GM18870 (cell line): ENCODE data around the gene RAPSN.
A peak's percentile ranks its signal among the peaks of the same experiment; 100 is the strongest.

Experiments used
- ATAC-seq: cut with Tn5 transposase; IDR thresholded peaks from one replicate; pipeline ENCODE4 v1.9.1; 2021; ENCODE audit warnings: moderate library complexity; ENCODE audit not compliant: unreplicated experiment

Gene RAPSN

DNA sequence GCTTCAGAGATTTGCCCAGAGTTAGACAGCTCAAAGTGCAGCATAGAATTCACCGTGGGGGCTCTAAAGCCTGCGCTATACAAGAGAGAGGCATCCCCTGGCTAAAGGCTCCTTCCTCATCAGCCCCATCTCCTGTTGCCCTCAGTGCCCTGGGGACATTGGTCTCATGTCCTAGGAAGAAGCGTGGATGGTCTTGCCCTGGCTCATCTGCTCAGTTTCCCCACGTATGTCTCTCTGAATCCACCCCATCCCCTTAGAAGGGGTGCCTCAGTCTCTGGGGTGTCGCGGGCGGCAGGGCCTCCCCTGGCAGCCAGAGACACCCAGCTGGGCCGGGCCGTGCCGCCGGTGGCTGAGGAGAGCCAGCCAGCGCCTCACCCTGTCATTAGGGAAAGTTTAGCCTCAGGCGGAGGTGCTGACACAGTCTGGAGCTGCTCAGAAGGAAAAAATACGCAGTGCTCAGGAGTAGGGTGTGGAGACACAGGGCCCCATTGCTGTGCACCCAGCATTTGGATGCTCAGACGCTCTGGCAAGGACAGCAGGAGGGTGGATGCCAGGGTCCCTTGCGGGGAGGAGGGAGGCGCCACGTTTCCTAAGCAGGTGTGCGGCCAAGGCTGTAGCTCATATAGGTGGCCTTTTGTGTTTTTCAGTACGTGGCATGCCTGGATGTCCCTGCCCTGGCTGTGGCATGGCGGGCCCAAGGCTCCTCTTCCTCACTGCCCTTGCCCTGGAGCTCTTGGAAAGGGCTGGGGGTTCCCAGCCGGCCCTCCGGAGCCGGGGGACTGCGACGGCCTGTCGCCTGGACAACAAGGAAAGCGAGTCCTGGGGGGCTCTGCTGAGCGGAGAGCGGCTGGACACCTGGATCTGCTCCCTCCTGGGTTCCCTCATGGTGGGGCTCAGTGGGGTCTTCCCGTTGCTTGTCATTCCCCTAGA, 39.2 kb downstream of the RAPSN start:
- ATAC-seq, result no peak

DNA sequence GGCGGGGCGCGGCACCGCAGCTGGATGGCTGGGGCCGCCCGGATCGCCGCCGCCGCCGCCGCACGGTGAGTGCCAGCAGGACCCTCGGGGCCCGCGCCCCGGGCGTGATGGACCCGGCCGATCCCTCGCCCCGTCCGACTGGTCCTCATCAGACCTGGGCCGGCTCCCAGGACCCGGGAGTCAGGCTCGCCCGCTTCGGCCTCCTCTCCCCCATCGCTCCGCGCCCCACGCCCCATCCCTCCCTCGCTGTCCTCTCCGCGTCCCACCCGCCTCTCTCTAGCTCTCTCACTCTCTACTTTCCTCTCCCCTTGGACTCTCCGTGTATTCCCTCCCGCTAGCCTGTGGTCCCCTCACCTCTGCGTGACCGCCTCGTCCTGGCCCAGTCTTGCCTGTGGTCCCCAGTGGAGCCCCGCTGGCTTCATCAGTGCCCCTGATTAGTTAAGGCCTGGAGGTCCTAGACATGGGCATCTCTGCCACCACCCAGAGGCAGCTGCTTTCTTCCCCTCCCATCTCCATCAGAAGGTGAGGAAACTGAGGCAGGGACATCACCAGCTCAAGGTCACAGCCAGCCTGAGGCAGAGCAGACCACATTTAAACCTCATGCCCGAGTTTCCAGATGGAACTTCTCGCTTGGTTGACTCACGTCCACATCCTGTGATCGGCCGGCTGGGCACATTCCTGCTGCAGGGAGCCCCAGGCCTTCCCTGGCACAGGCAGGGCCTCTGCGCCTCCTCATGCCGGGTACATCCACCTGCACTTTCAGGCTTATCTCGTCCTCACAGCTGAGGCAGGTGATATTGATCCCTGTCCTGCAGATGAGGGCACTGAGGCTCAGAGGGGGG, 40.1 kb downstream of the RAPSN start:
- ATAC-seq, result peak; percentile 1

DNA sequence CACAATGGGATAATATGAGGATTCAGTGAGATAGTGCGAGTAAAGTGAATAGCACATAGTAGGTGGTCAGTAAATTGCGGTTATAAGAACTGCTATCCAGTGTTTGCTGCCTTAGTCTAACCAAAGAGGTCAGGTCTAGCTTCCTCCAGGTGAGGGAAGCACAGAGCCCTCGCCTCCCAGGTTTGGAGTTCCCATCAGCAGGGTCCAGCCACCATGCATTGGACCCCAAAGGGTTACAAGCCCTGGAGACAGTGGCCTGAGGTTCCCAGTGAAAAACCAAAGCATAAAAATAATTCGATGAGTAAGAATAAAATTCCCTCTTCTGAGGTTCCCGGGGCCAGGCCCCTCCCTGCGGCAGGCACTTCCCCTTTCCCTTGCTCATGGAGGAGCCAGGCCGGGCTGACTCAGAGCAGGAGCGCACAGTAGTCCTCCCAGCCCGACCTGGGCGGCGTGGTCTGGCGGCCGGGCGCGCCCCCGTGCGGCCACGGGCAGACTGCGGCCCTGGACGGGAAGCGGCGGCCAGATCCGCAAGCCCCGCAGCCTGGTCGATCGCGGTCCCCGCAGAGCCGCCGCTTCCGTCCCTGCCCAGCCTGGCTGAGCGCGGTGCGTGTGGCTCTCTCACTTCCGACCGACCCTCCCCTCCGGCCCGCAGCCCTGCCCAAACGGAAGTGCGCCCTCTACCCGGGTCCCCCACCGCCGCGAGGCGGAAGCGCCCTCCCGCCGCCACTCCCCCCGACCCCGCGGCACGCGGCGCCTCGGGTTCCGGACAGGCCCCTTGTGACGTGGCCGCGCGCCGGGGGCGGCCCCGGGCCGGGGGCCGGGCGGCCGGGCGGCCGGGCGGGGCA, 41.0 kb downstream of the RAPSN start, which contains the start of gene SLC39A13:
SLC39A13 (plus strand) TSS at position 845 of the 845 bp plus-strand sequence. CDS start 1,505 bp downstream, outside the sequence.
- ATAC-seq, result peak; percentile 65

DNA sequence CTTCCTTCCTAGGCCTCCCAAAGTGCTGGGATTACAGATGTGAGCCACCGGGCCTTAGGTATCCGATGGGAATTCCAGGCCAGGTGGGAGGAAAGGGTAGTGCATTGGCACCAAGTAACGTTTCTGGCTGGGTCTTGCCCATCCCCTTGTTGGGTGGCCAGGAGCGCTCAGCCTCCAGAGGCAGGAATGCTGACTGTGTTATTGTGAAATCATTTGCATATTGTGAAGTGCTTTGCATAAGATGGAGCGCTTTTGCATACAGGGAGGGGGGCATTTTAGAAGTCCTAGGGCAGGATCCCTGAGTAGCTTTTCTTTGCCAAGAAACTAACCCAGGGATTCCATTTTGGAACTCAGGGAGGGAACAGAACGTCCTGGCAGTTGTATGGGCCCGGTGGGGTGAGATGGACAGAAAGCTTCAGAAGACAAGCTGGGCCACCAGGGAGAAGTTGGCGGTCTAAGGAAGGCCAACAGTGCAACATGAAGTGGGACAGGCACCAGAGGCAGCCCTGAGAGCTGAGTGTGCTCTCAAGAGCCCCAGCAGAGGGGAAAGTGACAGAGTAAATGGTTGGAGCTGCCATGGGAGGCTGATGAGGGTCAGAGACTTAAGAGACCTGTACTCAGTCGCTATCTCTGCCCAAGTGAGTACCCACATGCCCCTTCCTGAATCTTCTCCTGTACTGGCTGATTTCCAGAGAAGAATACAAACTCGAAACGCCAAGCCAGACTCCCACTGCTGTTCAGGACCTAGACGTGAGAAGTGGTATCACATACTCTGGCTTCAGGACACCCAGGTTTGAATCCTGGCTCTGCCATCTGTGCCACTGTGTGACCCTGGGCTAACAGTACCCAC, 41.8 kb downstream of the RAPSN start:
- ATAC-seq, result peak; percentile 1

DNA sequence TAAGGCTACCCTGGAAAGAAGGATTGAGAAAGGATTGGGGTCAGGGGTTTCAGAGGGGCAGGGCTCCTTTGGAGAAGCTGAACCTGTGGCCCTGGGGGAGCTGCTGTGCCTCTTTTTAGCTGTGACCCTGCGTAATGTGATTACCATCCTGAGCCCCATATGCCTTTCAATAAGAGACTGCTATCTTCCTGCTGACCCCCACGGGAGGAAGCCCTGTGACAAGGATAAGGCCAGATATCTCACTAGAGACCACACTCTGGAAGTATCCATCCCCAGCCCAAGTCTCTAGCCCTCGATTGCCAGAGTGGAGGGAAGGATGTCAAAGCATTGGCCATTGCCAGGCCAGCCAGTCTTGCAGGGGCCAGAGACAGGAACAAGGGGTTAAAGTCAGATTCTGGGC, 45.4 kb downstream of the RAPSN start:
- no peak for ATAC-seq

DNA sequence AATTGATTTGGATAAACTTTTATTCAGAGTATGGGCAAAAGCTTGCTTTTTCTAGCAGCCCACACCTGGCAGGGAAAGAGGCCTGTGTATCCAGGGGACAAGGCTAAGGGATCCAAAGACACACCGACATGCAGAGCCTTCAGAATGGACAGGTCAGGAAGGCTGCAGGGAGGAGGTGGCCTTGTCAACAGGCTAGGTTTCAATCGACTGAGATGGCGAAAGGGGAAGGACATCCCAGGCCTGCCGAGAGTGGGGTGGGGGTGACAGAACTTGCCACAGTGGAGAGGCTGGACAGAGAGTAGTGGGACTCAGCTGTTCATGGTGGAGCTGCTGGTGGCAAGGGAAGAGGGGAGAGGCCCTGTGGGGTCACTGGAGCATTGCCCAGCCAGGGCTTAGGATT, 45.8 kb downstream of the RAPSN start:
- no peak for ATAC-seq

DNA sequence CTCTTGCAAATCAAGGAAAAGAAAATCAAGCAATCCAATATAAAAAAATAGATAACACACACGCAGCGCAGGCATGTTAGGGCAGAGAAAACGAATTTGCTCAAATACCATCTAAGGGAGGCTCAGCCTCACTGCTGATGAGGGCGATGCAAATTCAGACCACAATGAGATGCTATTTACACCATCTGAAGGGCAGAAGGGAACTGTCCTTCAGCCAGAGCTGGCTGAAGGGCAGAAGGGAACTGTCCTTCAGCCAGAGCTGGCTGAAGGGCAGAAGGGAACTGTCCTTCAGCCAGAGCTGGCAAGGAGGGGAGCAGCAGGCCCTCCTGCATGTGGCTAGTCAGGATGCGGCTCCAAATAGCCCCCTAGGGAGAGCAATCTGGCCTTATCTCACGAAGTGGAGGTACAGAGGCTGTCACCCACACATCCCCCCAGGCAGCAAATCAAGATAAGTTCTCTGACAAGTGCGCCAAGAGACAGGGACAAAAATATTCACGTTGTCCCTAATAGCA, 48.1 kb downstream of the RAPSN start:
- ATAC-seq, result peak; percentile 77

DNA sequence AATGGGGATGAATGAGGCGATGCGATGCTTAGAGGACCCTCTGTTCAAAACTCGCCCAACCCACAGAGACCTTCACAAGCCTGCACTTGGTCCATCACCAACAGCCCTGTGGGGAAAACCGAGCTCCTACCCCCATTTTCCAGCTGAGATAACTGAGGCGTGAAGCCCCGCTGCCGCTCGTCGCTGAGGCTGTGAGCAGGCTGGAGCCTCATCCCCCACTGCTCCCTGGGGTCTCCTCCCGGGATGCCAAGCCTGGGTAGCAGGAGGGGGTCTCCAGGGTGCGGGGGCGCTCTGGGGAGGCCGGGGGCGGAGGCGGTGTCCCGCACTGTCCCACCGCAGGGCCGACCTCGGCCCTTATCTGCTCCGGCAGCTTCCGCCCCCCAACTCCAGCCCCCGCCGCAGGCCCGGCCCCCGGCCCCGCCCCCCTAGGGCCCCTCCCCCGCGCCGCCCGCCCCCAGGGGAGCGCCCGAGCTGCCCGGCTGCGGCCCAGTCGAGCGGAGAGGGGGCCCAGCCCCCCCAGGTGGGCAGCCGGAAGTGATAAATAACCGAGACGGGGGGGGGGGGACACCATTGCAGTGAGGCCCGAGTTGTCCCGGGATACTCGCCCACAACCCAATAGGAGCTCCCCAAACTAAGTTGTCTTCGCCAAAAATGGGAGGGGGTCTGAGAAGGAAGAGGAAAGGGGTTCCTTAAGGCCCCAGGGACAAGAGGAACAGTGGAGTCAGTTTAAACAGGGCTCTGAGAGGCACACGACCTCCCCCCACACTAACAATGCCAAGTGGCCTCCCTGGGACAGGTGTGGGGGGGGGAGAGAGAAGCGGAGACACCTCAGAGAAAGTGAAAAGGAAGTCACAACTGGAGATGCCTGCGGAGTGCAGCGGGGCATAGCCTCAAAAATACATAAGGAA, 48.8 kb downstream of the RAPSN start:
- ATAC-seq, result peak; percentile 31

DNA sequence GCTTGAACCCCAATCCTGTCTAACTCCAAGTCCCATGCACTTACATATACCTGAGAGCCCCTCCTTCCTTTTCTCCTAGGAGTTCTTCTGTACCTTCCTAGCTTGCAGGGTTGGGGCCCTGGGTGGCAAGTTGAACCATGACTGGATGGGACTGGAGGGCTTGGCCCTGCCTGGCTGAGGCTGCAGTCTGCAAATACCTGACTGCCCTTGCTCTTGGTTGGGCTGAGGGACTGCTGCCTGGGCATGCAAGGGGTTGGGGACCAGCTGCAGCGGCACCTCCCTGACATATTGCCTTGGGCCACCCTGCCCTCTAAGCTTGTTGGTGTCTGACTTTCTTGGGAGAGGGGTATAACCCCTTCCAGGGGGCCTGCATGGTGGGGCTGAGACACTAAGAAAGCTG, 50.4 kb downstream of the RAPSN start:
- ATAC-seq, result no peak

DNA sequence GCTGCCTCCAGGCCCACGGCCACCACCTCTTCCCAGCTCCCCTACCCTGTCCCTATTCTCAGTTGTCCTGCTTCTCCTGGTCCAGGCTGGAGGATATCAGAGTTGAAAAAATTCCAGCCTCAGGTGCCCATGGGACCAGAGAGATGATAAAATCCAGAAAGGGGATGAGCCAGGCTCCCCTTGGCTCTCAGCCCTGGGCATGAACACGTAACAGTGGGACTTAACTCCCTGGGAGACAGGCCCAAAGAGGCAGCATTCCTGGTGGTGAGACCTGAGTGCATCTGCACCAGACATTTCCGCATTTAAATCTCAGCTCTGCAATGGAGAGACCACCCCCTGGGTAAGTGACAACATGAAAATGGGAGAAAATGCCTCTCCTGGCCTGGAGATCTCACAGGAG, 50.9 kb downstream of the RAPSN start:
- no peak for ATAC-seq

DNA sequence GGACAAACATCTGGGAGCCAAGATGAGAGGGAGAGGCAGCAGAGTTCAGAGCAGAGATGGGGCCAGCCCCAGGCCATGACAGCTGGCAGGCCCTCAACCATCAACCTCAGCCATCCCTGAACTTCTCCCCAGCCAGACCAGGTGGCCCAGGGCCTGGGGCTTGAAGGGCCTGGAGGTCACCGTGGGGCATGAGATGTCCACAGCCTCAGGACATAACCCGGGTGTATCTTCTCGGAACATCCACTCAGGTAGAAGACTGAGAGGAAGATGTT, 53.0 kb downstream of the RAPSN start:
- no peak for ATAC-seq

DNA sequence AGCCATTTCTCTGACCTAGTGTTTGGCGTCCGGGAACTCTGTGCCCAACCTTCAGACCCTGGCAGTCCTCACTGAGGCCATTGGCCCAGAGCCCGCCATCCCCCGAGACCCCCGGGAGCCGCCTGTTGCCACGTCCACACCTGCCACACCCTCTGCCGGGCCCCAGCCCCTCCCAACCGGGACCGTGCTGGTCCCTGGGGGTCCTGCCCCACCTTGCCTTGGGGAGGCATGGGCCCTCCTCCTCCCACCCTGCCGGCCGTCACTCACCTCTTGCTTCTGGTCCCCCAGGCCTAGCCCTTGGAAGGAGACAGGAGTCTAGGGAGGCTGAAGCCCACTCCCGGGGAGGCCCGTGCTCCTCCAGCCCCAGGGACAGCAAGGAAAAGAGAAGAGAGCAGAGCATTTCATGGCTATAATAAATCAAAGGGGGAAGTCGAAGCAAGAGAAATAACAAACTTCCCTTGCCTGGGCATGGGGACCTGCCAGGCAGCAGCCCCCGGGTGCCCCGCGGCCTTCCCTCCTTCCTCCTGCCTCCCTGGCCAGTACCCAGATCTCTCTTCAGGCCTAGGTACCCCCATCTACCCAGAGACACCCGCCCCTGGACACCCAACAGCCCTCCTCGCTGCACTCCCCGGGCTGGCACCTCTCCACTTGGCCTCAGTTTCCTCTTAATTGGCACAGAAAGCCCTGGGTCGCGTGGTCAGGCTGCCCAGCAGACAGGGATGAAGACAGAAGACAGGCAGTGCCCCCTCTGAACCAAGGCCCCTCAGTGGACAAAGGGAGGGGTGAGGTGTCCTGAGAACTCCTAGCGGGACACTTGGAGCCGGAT, 53.5 kb downstream of the RAPSN start:
- ATAC-seq, result no peak

DNA sequence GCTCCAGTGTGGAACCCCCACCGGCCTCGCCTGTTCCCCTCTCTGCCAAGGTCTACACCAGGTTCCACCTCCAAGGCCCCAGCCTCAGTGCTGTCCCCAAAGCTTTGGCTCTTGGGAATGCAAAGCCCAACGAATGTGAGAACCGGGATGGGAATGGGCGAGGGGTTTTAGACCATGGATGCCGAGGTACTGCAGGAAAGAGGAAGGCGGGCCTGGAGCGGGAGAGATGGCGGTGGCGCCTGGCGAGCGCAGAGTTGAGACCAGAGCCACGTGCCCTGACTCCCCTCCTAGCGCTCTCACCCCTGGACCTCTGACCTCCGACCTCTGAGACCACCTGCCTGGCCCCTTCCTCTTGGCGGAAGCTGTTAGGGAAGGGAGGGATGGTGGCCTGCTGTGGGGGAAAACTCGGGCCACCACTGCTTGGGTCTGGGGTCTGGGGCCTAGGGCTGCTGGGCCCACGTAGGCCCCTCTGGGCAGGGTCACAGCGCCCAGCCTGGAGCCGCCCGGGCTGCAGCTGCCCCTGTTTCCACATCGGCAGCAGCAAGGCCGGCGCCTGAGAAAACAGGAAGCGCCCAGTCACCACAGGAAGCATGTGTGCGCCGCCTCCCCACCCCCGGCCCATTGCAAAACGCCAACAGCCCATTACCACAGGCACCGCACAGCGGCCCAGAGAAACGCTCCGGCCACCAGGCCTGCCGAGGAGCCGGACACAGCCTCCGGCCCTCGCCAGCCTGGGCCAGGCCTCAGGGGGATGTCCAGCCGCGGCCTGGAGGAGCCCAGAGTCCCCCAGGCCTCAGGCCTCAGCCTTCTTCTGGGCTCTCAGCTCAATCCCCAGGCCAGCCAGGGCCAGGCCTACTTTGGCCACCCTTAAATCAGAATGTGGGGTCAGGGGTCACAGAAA, 54.4 kb downstream of the RAPSN start:
- ATAC-seq, result no peak

DNA sequence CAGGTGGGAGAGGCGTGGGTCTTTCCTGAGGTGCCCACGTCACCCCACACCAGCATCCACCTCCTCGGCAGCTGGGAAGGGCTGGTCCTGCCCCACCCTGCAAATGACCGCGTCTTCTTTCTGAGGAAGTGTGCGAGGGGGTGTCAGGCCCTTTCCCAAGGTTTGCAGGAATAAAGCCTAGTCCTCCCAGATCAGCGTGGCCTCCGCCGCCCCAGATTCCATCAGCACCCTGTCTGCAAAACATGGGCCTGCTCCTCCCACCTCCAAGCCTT, 55.0 kb downstream of the RAPSN start:
- ATAC-seq, result no peak

DNA sequence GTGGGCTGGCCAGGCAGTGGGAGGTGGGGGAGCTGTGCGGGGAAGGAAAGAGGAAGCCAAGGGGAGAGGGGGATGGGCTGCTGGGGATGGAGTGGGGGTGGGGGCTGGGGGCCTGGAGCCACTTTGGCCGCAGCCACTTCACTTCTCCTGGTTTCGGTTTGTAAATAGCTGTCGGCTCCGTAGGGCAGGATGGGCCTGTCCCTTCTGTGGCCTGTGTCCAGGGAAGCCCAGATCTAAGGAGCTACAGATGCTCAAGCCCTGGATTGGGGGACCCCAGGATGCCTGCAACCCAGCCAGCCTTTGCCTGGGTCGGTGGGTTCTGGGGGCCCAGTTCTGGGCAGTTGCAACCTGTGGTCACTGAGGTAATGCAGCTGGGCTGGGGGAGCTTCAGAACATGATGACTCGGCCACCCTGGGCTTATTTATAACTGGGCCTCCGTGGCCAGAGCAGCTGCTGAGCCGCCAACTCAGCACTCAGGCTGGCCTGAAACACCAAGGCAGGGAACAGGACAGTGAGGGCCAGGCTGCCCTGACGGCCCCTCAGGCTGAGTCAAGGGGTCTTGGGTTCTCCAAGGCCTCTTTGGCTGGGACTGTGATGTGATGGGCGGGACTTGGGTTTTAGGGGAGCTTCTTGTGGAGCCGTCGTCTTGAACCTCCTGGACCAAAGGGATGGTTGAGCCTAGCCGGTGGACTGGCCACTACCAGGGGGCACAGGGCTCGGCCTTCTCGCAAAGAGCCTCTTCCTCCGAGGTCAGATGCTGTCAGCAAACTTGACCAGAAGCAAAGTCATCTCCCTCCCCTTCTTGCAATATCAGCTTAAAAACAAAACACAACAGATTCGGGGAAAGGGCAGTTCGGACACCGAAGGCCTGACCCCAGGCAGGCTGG, 55.5 kb downstream of the RAPSN start:
- no peak for ATAC-seq

DNA sequence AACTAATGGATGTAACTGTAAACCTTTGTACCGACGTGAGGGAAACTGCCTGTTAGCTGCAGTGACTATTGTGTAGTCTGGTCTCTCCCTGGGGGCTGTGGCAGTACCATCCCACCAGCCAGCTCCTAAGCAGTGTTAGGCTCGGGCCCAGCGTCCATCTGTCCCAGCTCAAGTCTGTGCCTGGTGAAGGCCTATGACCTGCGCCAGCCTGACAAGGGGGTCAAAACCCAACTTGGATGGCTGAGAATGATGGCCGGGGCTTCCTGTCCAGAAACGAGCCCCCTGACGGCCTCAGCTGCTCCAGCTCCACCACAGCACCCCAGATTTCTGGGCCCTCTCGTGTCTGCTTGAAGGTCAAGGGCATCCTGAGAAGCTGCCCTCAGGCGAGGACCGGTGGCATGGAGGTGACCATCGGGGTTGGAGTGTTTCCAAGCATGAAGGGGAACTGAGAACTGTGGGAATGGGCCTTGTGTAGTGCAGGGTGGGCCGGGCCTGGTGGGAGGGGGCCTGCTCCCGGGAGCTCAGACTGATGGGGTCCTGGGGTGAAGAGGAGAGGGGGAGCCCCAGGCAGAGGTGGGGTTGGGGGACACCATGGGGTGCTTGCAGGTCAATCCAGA, 56.3 kb downstream of the RAPSN start:
- ATAC-seq, result no peak
